HCT116 (cell line): ENCODE data around the gene CUL4A.

Experiments
- CEBPB ChIP-seq: IDR thresholded peaks from 2 replicates; pipeline ENCODE4 v1.6.1; 2012; ENCODE audit warnings: low read depth
- EZH2 ChIP-seq: fragments of 200-600 bp; sonication (generic); IDR thresholded peaks from 2 replicates; pipeline ENCODE4 v1.6.1; 2017; ENCODE audit warnings: antibody characterized with exemption, mixed run types
- EZH2phosphoT487 ChIP-seq: fragments of 200-600 bp; IDR thresholded peaks from 2 replicates; pipeline ENCODE4 v1.6.1; 2018; ENCODE audit warnings: antibody characterized with exemption, borderline replicate concordance
- JUND ChIP-seq: IDR thresholded peaks from 2 replicates; pipeline ENCODE4 v1.6.1; 2012
- POLR2A ChIP-seq: IDR thresholded peaks from 2 replicates; pipeline ENCODE4 v1.7.0; 2011; ENCODE audit warnings: borderline replicate concordance; ENCODE audit not compliant: insufficient read depth, insufficient read length; ENCODE audit errors: extremely low read depth
- POLR2AphosphoS5 ChIP-seq: IDR thresholded peaks from 2 replicates; pipeline ENCODE4 v1.6.1; 2011; ENCODE audit warnings: mild to moderate bottlenecking, low read depth, low read length, moderate library complexity
- RAD21 ChIP-seq: IDR thresholded peaks from 2 replicates; pipeline ENCODE4 v1.6.1; 2012; ENCODE audit warnings: low read depth, mild to moderate bottlenecking
- SIN3A ChIP-seq: IDR thresholded peaks from 2 replicates; pipeline ENCODE4 v1.6.1; 2012; ENCODE audit warnings: low read depth
- SRF ChIP-seq: IDR thresholded peaks from 2 replicates; pipeline ENCODE4 v1.6.1; 2012; ENCODE audit warnings: low read depth
- ZNF274 ChIP-seq: fragments of 200-500 bp; sonication (Bioruptor generic); IDR thresholded peaks from 2 replicates; pipeline ENCODE4 v1.6.1; 2014; ENCODE audit warnings: mild to moderate bottlenecking, low read depth, low read length, inconsistent platforms
- TF ChIP-seq, protein P1 (sequence below), 3 experiments: fragments of 200-600 bp in 1 of 3; sonication (generic) in 1 of 3; IDR thresholded peaks in 2 of 3; conservative IDR thresholded peaks in 1 of 3; 2 replicates each; pipeline ENCODE4 v1.5.1; 2012 to 2017; ENCODE audit warnings: low read depth in 2 of 3, low read length in 2 of 3, antibody characterized with exemption in 1 of 3, borderline replicate concordance in 1 of 3, control low read depth in 1 of 3, mild to moderate bottlenecking in 1 of 3, mixed read lengths in 1 of 3, mixed run types in 1 of 3, moderate library complexity in 1 of 3; ENCODE audit not compliant: insufficient read depth in 1 of 3
- TF ChIP-seq, protein P2 (sequence below): IDR thresholded peaks from 2 replicates; pipeline ENCODE4 v1.6.1; 2012; ENCODE audit warnings: low read depth
- TF ChIP-seq, protein P3 (sequence below): IDR thresholded peaks from 2 replicates; pipeline ENCODE4 v1.6.1; 2012
- TF ChIP-seq, protein P4 (sequence below): IDR thresholded peaks from 2 replicates; pipeline ENCODE4 v1.6.1; 2012

- TF ChIP-seq, protein P1, sequence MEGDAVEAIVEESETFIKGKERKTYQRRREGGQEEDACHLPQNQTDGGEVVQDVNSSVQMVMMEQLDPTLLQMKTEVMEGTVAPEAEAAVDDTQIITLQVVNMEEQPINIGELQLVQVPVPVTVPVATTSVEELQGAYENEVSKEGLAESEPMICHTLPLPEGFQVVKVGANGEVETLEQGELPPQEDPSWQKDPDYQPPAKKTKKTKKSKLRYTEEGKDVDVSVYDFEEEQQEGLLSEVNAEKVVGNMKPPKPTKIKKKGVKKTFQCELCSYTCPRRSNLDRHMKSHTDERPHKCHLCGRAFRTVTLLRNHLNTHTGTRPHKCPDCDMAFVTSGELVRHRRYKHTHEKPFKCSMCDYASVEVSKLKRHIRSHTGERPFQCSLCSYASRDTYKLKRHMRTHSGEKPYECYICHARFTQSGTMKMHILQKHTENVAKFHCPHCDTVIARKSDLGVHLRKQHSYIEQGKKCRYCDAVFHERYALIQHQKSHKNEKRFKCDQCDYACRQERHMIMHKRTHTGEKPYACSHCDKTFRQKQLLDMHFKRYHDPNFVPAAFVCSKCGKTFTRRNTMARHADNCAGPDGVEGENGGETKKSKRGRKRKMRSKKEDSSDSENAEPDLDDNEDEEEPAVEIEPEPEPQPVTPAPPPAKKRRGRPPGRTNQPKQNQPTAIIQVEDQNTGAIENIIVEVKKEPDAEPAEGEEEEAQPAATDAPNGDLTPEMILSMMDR (IDR thresholded peaks at IDR 0.05 in 2 of 3, conservative IDR thresholded peaks at IDR 0.05 in 1 of 3; ENCODE audit: borderline replicate concordance in 1 of 3, insufficient read depth in 1 of 3, low read depth in 2 of 3, low read length in 2 of 3), result no peak
- TF ChIP-seq POLR2A (no peak), JUND (no peak), SRF (no peak), SIN3A (no peak), EZH2 (no peak), RAD21 (no peak), POLR2AphosphoS5 (no peak), ZNF274 (no peak), EZH2phosphoT487 (no peak), CEBPB (no peak)
- TF ChIP-seq, protein P2, sequence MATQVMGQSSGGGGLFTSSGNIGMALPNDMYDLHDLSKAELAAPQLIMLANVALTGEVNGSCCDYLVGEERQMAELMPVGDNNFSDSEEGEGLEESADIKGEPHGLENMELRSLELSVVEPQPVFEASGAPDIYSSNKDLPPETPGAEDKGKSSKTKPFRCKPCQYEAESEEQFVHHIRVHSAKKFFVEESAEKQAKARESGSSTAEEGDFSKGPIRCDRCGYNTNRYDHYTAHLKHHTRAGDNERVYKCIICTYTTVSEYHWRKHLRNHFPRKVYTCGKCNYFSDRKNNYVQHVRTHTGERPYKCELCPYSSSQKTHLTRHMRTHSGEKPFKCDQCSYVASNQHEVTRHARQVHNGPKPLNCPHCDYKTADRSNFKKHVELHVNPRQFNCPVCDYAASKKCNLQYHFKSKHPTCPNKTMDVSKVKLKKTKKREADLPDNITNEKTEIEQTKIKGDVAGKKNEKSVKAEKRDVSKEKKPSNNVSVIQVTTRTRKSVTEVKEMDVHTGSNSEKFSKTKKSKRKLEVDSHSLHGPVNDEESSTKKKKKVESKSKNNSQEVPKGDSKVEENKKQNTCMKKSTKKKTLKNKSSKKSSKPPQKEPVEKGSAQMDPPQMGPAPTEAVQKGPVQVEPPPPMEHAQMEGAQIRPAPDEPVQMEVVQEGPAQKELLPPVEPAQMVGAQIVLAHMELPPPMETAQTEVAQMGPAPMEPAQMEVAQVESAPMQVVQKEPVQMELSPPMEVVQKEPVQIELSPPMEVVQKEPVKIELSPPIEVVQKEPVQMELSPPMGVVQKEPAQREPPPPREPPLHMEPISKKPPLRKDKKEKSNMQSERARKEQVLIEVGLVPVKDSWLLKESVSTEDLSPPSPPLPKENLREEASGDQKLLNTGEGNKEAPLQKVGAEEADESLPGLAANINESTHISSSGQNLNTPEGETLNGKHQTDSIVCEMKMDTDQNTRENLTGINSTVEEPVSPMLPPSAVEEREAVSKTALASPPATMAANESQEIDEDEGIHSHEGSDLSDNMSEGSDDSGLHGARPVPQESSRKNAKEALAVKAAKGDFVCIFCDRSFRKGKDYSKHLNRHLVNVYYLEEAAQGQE, result no peak
- TF ChIP-seq, protein P3, sequence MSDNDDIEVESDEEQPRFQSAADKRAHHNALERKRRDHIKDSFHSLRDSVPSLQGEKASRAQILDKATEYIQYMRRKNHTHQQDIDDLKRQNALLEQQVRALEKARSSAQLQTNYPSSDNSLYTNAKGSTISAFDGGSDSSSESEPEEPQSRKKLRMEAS, result no peak
- TF ChIP-seq, protein P4, sequence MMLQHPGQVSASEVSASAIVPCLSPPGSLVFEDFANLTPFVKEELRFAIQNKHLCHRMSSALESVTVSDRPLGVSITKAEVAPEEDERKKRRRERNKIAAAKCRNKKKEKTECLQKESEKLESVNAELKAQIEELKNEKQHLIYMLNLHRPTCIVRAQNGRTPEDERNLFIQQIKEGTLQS, result no peak
Observed at GRCh38 chr13:113315992-113316391, 106.6 kb downstream of the CUL4A start.
